GM10266 (cell line): ENCODE data around the gene CAMSAP1.

Experiments used
- DNase-seq: peaks from one replicate; pipeline ENCODE4 v3.0.0; 2012; ENCODE audit errors: extremely low spot score
- CTCF ChIP-seq: IDR thresholded peaks from 2 replicates; pipeline ENCODE4 v1.5.1; 2012; ENCODE audit warnings: mild to moderate bottlenecking, low read depth; ENCODE audit not compliant: control insufficient read depth, insufficient read depth; ENCODE audit errors: missing control alignments

CAMSAP1 gene

GRCh38 chr9:135813671-135814290 is 93.6 kb downstream of the CAMSAP1 start:
- DNase-seq = no peak
- no peak for TF ChIP-seq CTCF

- TF ChIP-seq CTCF = no peak
- no peak for DNase-seq
Measured at GRCh38 chr9:135812961-135813360, 94.4 kb downstream of the CAMSAP1 start.

- no peak for TF ChIP-seq CTCF
- DNase-seq = no peak
Measured at GRCh38 chr9:135811801-135812200, 95.5 kb downstream of the CAMSAP1 start.

- DNase-seq = no peak
- TF ChIP-seq CTCF = no peak
Measured at GRCh38 chr9:135810806-135811575, 96.4 kb downstream of the CAMSAP1 start.

GRCh38 chr9:135809166-135809565 is 98.2 kb downstream of the CAMSAP1 start:
- no peak for DNase-seq
- TF ChIP-seq CTCF = no peak

- DNase-seq = no peak
Measured at GRCh38 chr9:135805422-135806022, 101.8 kb downstream of the CAMSAP1 start.

More at GRCh38 chr9:135805422-135806022, 101.8 kb downstream of the CAMSAP1 start:
- no peak for TF ChIP-seq CTCF
